CD8-positive, alpha-beta memory T cell (primary cell): ENCODE results near the gene PKD1L1. TPM values are rescaled to one million over a fixed set of nuclear protein-coding genes. Genes with fewer than 3 reads are reported as not detected.

ENCODE experiments used
- CTCF ChIA-PET: fragments of 350-600 bp; sonication (Branson Sonifier 250); formaldehyde crosslinking; loops from one replicate; lab custom pipeline; 2021; ENCODE audit warnings: antibody characterized with exemption; lab: Charles Lee
- POLR2A ChIA-PET: fragments of 350-600 bp; sonication (Branson Sonifier 250); formaldehyde crosslinking; loops from one replicate; lab custom pipeline; 2021; ENCODE audit warnings: antibody characterized with exemption; lab: Charles Lee
- DNase-seq, 5 donors: peaks; one replicate each; pipeline versions ENCODE4 v3.0.0 to v3.0.0-alpha.2; 2020 to 2022; ENCODE audit warnings: mixed read lengths in 1 of 5
- H3K27ac ChIP-seq: one replicate; pipeline ENCODE4 v1.7.0; 2013; ENCODE audit warnings: low read depth, mild to moderate bottlenecking, low read length, moderate library complexity
- H3K27me3 ChIP-seq: 2 replicates; pipeline ENCODE4 v1.7.0; 2013; ENCODE audit warnings: low read length, mild to moderate bottlenecking; ENCODE audit not compliant: insufficient read depth, poor library complexity, severe bottlenecking
- H3K36me3 ChIP-seq: 2 replicates; pipeline ENCODE4 v1.7.0; 2013; ENCODE audit warnings: mild to moderate bottlenecking, low read length, moderate library complexity; ENCODE audit not compliant: insufficient read depth
- H3K4me1 ChIP-seq: 2 replicates; pipeline ENCODE4 v1.7.0; 2013; ENCODE audit warnings: mild to moderate bottlenecking, low read length, moderate library complexity; ENCODE audit not compliant: insufficient read depth
- H3K4me3 ChIP-seq: 2 replicates; pipeline ENCODE4 v1.7.0; 2013; ENCODE audit warnings: mild to moderate bottlenecking, low read length
- H3K9me3 ChIP-seq: 2 replicates; pipeline ENCODE4 v1.7.0; 2013; ENCODE audit warnings: mild to moderate bottlenecking, low read length
- H3K27ac Mint-ChIP-seq, 8 donors: one replicate each; pipeline ENCODE4 v1.8.0; 2020 to 2021; ENCODE audit warnings: mixed read lengths in 8 of 8, mild to moderate bottlenecking in 6 of 8, inconsistent platforms in 3 of 8, moderate library complexity in 3 of 8
- H3K27me3 Mint-ChIP-seq, 2 donors: one replicate each; pipeline ENCODE4 v1.8.0; 2020 to 2021; ENCODE audit warnings: mixed read lengths in 2 of 2, mild to moderate bottlenecking in 1 of 2, moderate library complexity in 1 of 2
- H3K36me3 Mint-ChIP-seq, 3 donors: one replicate each; pipeline ENCODE4 v1.8.0; 2020 to 2021; ENCODE audit warnings: mixed read lengths in 3 of 3, inconsistent platforms in 1 of 3, mild to moderate bottlenecking in 1 of 3
- H3K4me1 Mint-ChIP-seq, 3 donors: one replicate each; pipeline ENCODE4 v1.8.0; 2020 to 2021; ENCODE audit warnings: mixed read lengths in 3 of 3, inconsistent platforms in 1 of 3, mild to moderate bottlenecking in 1 of 3
- H3K4me3 Mint-ChIP-seq, 7 donors: one replicate each; pipeline ENCODE4 v1.8.0; 2020 to 2021; ENCODE audit warnings: mixed read lengths in 7 of 7, mild to moderate bottlenecking in 6 of 7, moderate library complexity in 4 of 7, inconsistent platforms in 2 of 7
- H3K9me3 Mint-ChIP-seq, 5 donors: one replicate each; pipeline ENCODE4 v1.8.0; 2020 to 2022; ENCODE audit warnings: mixed read lengths in 5 of 5, mild to moderate bottlenecking in 3 of 5, moderate library complexity in 2 of 5, inconsistent platforms in 1 of 5
- polyA plus RNA-seq: library from polyadenylated mRNA; unstranded; fragments of 300-500 nt; fragmentation: Illumina TruSeq; gene quantifications from one replicate; pipeline ENCODE4 v1.2.3, GENCODE V29; 2021
- total RNA-seq, 2 experiments: library from RNA; stranded (reverse); gene quantifications; one replicate each; pipeline ENCODE4 v1.2.3, GENCODE V29; 2021

The PKD1L1 gene
- total and polyA plus RNA-seq, 3 experiments from 2014 or later: 0.02 to 0.18 (median 0.18) TPM

GRCh38 chr7:47818796-47819606 is 129.3 kb downstream of the PKD1L1 start:
- no peaks in the 10 kb centered on the region for H3K4me1 ChIP-seq
- Mint-ChIP-seq H3K27ac (no peak overlapping the region), H3K4me3 (no peak overlapping the region), H3K4me1 (no peaks in the 10 kb centered on the region), H3K27me3 (peaks cover 0 to 2% of the 10 kb centered on the region in 2 donors), H3K9me3 (no peaks in the 10 kb centered on the region), H3K36me3 (no peaks in the 10 kb centered on the region)
- H3K27ac ChIP-seq: no peak overlapping the region
- H3K4me3 ChIP-seq: no peak overlapping the region
- H3K27me3 ChIP-seq: no peaks in the 10 kb centered on the region
- ChIA-PET CTCF (interaction anchor here (1.8 kb wide), 2 partner anchors 10 to 16 kb away, joined by 3 to 7 read pairs; no protein-coding TSS in a partner anchor), POLR2A (no interaction called here)
- peak in 1 of 5 donors; percentile 24 for DNase-seq
- H3K36me3 ChIP-seq: no peaks in the 10 kb centered on the region
- H3K9me3 ChIP-seq: no peaks in the 10 kb centered on the region

- POLR2A ChIA-PET: no interaction called here
- Mint-ChIP-seq H3K4me1 (no peaks in the 10 kb centered on the region), H3K36me3 (no peaks in the 10 kb centered on the region), H3K4me3 (no peak overlapping the region), H3K27ac (no peak overlapping the region), H3K27me3 (peaks cover 0 to 2% of the 10 kb centered on the region in 2 donors), H3K9me3 (no peaks in the 10 kb centered on the region)
- Histone ChIP-seq H3K36me3 (no peaks in the 10 kb centered on the region), H3K27me3 (no peaks in the 10 kb centered on the region), H3K4me1 (no peaks in the 10 kb centered on the region), H3K27ac (no peak overlapping the region), H3K4me3 (no peak overlapping the region), H3K9me3 (no peaks in the 10 kb centered on the region)
- no peak for DNase-seq
- CTCF ChIA-PET: interaction anchor here (1.8 kb wide), 2 partner anchors 8 to 17 kb away, joined by 3 to 7 read pairs; no protein-coding TSS in a partner anchor
Measured at GRCh38 chr7:47817917-47818316, 130.3 kb downstream of the PKD1L1 start.

DNA sequence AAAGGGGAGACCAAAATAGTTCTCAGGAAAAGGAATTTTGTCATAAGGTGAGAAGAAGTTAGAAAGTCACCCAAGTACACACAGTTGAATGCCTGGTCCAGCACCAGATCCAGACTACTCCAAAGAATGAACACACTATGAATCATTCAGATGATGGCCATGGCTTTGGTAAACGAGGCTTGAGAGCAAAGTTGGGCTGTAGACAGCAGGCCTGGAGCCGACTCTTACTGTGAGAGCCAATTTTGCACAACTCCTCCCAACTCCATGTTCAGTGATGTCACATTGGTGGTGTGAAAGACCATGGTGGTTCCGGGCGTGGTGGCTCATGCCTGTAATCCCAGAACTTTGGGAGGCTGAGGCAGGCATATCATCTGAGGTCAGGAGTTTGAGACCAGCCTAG is 131.6 kb downstream of the PKD1L1 start:
- H3K4me3 Mint-ChIP-seq: no peak overlapping the region
- no peaks in the 10 kb centered on the region for H3K4me1 Mint-ChIP-seq
- no peak overlapping the region for H3K4me3 ChIP-seq
- peaks cover 0 to 3% of the 10 kb centered on the region in 2 donors for H3K27me3 Mint-ChIP-seq
- no peak overlapping the region for H3K27ac Mint-ChIP-seq
- H3K27me3 ChIP-seq: no peaks in the 10 kb centered on the region
- no peaks in the 10 kb centered on the region for H3K36me3 Mint-ChIP-seq
- H3K9me3 Mint-ChIP-seq: no peaks in the 10 kb centered on the region
- CTCF ChIA-PET: no interaction called here
- H3K4me1 ChIP-seq: no peaks in the 10 kb centered on the region
- H3K9me3 ChIP-seq: no peaks in the 10 kb centered on the region
- no peak for DNase-seq
- H3K36me3 ChIP-seq: no peaks in the 10 kb centered on the region
- POLR2A ChIA-PET: no interaction called here
- H3K27ac ChIP-seq: no peak overlapping the region

DNA sequence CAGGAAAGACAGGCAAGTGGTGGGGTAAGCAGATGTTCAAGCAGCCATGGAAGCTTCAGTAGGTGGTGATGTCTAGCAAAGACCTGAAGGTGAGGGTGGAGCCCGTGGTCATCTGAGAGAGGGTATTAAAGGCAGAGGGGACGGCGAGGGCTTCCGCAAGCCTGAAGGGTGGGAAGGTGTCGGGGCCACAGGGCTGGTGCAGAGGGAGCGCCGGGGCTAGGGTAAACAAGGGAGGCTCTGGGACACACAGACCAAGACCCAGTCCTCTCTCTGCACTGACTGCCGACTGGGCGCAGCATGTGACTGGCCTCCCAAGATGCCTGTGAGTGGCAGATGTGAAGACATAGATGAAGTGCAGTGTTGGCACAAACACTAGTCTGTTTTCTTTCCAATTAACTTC is 132.4 kb downstream of the PKD1L1 start:
- Mint-ChIP-seq H3K4me1 (no peaks in the 10 kb centered on the region), H3K27me3 (peaks cover 0 to 3% of the 10 kb centered on the region in 2 donors), H3K4me3 (no peak overlapping the region), H3K36me3 (no peaks in the 10 kb centered on the region), H3K27ac (peak overlapping the region in 1 of 8 donors; percentile 84), H3K9me3 (no peaks in the 10 kb centered on the region)
- CTCF ChIA-PET: no interaction called here
- no peak overlapping the region for H3K4me3 ChIP-seq
- POLR2A ChIA-PET: no interaction called here
- H3K4me1 ChIP-seq: no peaks in the 10 kb centered on the region
- H3K9me3 ChIP-seq: no peaks in the 10 kb centered on the region
- no peaks in the 10 kb centered on the region for H3K27me3 ChIP-seq
- DNase-seq: no peak
- H3K27ac ChIP-seq: no peak overlapping the region
- H3K36me3 ChIP-seq: no peaks in the 10 kb centered on the region

DNA sequence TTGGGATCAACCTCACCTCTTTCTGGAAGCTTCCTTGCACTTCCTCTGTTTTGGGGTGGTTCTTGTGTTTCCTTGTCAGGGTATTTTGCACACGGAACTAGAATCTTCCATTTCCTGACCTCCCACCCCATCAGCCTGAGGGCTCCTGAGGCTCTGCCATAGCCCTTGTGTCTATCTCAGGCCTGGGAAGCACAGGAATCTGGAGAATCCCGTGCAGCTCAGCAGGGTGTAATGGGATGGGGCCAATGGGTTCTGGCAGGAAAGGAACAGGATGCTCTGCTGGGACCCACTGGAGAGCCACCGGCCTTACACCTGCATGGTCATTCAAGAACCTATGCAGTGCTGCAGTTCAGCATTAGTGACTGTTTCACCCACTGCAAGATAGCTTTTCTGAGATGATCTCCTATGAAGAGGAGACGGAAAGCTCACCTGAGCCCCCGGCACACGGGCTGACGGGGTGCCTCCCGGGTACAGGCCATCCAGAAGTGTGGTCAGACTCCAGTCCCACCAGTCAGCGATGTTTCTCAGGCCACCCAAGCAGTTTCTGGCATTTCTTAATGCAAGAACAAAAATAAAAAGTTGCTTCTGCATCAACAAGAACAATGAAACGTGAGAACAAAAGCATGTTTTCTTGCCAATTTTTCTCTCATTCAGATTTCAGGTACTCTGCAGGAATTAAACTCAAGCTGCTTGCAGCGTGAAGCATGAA is 133.2 kb downstream of the PKD1L1 start:
- Histone ChIP-seq H3K27ac (no peak overlapping the region), H3K4me3 (no peak overlapping the region), H3K36me3 (no peaks in the 10 kb centered on the region), H3K9me3 (no peaks in the 10 kb centered on the region), H3K27me3 (no peaks in the 10 kb centered on the region), H3K4me1 (no peaks in the 10 kb centered on the region)
- Mint-ChIP-seq H3K9me3 (no peaks in the 10 kb centered on the region), H3K4me1 (no peaks in the 10 kb centered on the region), H3K4me3 (no peak overlapping the region), H3K36me3 (no peaks in the 10 kb centered on the region), H3K27me3 (peaks cover 0 to 3% of the 10 kb centered on the region in 2 donors), H3K27ac (no peak overlapping the region)
- POLR2A ChIA-PET: no interaction called here
- DNase-seq: no peak
- CTCF ChIA-PET: no interaction called here

GRCh38 chr7:47813620-47814260 is 134.5 kb downstream of the PKD1L1 start:
- no peak overlapping the region for H3K27ac ChIP-seq
- Mint-ChIP-seq H3K4me3 (no peak overlapping the region), H3K4me1 (no peaks in the 10 kb centered on the region), H3K36me3 (no peaks in the 10 kb centered on the region), H3K27me3 (peaks cover 0 to 3% of the 10 kb centered on the region in 2 donors), H3K27ac (no peak overlapping the region), H3K9me3 (no peaks in the 10 kb centered on the region)
- no peaks in the 10 kb centered on the region for H3K9me3 ChIP-seq
- H3K36me3 ChIP-seq: no peaks in the 10 kb centered on the region
- H3K27me3 ChIP-seq: no peaks in the 10 kb centered on the region
- H3K4me3 ChIP-seq: no peak overlapping the region
- no peaks in the 10 kb centered on the region for H3K4me1 ChIP-seq
- no peak for DNase-seq
- ChIA-PET CTCF (no interaction called here), POLR2A (no interaction called here)

- CTCF ChIA-PET: no interaction called here
- H3K9me3 Mint-ChIP-seq: no peaks in the 10 kb centered on the region
- POLR2A ChIA-PET: no interaction called here
Measured at GRCh38 chr7:47812429-47813136, 135.7 kb downstream of the PKD1L1 start.

More at GRCh38 chr7:47812429-47813136, 135.7 kb downstream of the PKD1L1 start:
- H3K27ac Mint-ChIP-seq: no peak overlapping the region
- no peaks in the 10 kb centered on the region for H3K4me1 Mint-ChIP-seq
- H3K9me3 ChIP-seq: no peaks in the 10 kb centered on the region
- no peaks in the 10 kb centered on the region for H3K36me3 Mint-ChIP-seq
- no peak overlapping the region for H3K27ac ChIP-seq
- H3K36me3 ChIP-seq: no peaks in the 10 kb centered on the region
- H3K27me3 Mint-ChIP-seq: peaks cover 0 to 1% of the 10 kb centered on the region in 2 donors
- no peak overlapping the region for H3K4me3 ChIP-seq
- no peak overlapping the region for H3K4me3 Mint-ChIP-seq
- H3K4me1 ChIP-seq: no peaks in the 10 kb centered on the region
- no peak for DNase-seq
- no peaks in the 10 kb centered on the region for H3K27me3 ChIP-seq
